NCI-H2107 (cell line): ENCODE data around the gene NCAPG2.
"Not testable (repeated sequence)": the region's sequence is repeated elsewhere in the genome, so short reads cannot be mapped to it uniquely, and the experiment has no call there.

ENCODE experiments used
- DNase-seq: peaks from one replicate; lab custom pipeline; 2025; lab: John Stamatoyannopoulos, UW

NCAPG2 gene

GRCh38 chr7:158705234-158705850, 738 bp upstream of the NCAPG2 start:
- no peak for DNase-seq

GRCh38 chr7:158703679-158704523, 703 bp downstream of the NCAPG2 start:
- DNase-seq = not testable (repeated sequence)

GRCh38 chr7:158702944-158703343, 1.7 kb downstream of the NCAPG2 start:
- no peak for DNase-seq

- DNase-seq = no peak
These were observed 2.4 kb downstream of the NCAPG2 start for GRCh38 chr7:158702196-158702595.

GRCh38 chr7:158700008-158700407, 4.6 kb downstream of the NCAPG2 start:
- DNase-seq = no peak

GRCh38 chr7:158699341-158699740, 5.3 kb downstream of the NCAPG2 start:
- DNase-seq = no peak

GRCh38 chr7:158698657-158699195, 5.9 kb downstream of the NCAPG2 start:
- DNase-seq = no peak

- DNase-seq = not testable (repeated sequence)
These were observed 7.0 kb downstream of the NCAPG2 start for GRCh38 chr7:158697597-158697996.

GRCh38 chr7:158695726-158696452, 8.7 kb downstream of the NCAPG2 start:
- no peak for DNase-seq

GRCh38 chr7:158695056-158695455, 9.5 kb downstream of the NCAPG2 start:
- DNase-seq = no peak

- no peak for DNase-seq
These were observed 10.0 kb downstream of the NCAPG2 start for GRCh38 chr7:158694650-158695049.

- no peak for DNase-seq
These were observed 15.1 kb downstream of the NCAPG2 start for GRCh38 chr7:158689488-158689887.

- no peak for DNase-seq
These were observed 17.2 kb downstream of the NCAPG2 start for GRCh38 chr7:158687406-158687805.

GRCh38 chr7:158685693-158686092, 18.9 kb downstream of the NCAPG2 start:
- no peak for DNase-seq

GRCh38 chr7:158684329-158684728, 20.3 kb downstream of the NCAPG2 start:
- DNase-seq = no peak

- no peak for DNase-seq
These were observed 21.1 kb downstream of the NCAPG2 start for GRCh38 chr7:158683541-158683940.

- DNase-seq = no peak
These were observed 22.1 kb downstream of the NCAPG2 start for GRCh38 chr7:158682456-158682855.

GRCh38 chr7:158680754-158681153, 23.9 kb downstream of the NCAPG2 start:
- no peak for DNase-seq

GRCh38 chr7:158676906-158677305, 27.7 kb downstream of the NCAPG2 start:
- DNase-seq = no peak

- no peak for DNase-seq
These were observed 28.3 kb downstream of the NCAPG2 start for GRCh38 chr7:158676171-158676840.

GRCh38 chr7:158672975-158673374, 31.6 kb downstream of the NCAPG2 start:
- DNase-seq = no peak

- not testable (repeated sequence) for DNase-seq
These were observed 36.5 kb downstream of the NCAPG2 start for GRCh38 chr7:158668086-158668485.
